Peyer's patch (tissue), 4 donors: ENCODE data around the gene GALNT6. TPM values are rescaled to one million over a fixed set of nuclear protein-coding genes. Genes with fewer than 3 reads are reported as not detected.
A peak's percentile ranks its signal among the peaks of the same experiment; 100 is the strongest.

Source experiments
- DNase-seq, 3 donors: peaks; one replicate each; pipeline ENCODE4 v3.0.0-alpha.2; 2017 to 2019
- H3K27ac ChIP-seq, 4 donors: fragments of 200-600 bp; sonication (generic); one replicate each; pipeline ENCODE4 v1.5.1; 2016 to 2019
- H3K27me3 ChIP-seq, 2 donors: fragments of 200-600 bp; sonication (generic); one replicate each; pipeline ENCODE4 v1.5.1; 2019
- H3K36me3 ChIP-seq, 3 donors: fragments of 200-600 bp; sonication (generic); one replicate each; pipeline ENCODE4 v1.5.1; 2016 to 2019
- H3K4me1 ChIP-seq, 4 donors: fragments of 200-600 bp; sonication (generic); one replicate each; pipeline ENCODE4 v1.5.1; 2016 to 2019
- H3K4me3 ChIP-seq, 4 donors: fragments of 200-600 bp; sonication (generic); 1 replicate in 3 of 4; 2 replicates in 1 of 4; pipeline ENCODE4 v1.5.1; 2016 to 2019; ENCODE audit warnings: mild to moderate bottlenecking in 1 of 4
- H3K9me3 ChIP-seq, 4 donors: fragments of 200-600 bp; sonication (generic); one replicate each; pipeline ENCODE4 v1.5.1; 2016 to 2019; ENCODE audit warnings: mild to moderate bottlenecking in 1 of 4
- POLR2A ChIP-seq, 2 donors: fragments of 450-650 bp; IDR thresholded peaks; one replicate each; pipeline ENCODE4 v1.5.1; 2017; ENCODE audit warnings: antibody characterized with exemption in 2 of 2, mild to moderate bottlenecking in 2 of 2, moderate library complexity in 2 of 2
- total RNA-seq, 4 donors: library from RNA; depleted of rRNA; stranded (reverse); fragments of >200 nt; gene quantifications; one replicate each; pipeline ENCODE4 v1.1.0, GENCODE V29; 2016
- TF ChIP-seq, protein P1 (sequence below), 6 experiments: fragments of 450-650 bp in 4 of 6; fragments of 200-600 bp in 2 of 6; sonication (generic) in 1 of 6; IDR thresholded peaks; one replicate each; pipeline ENCODE4 v1.5.1; 2017 to 2019; ENCODE audit warnings: antibody characterized with exemption in 6 of 6, mild to moderate bottlenecking in 3 of 6, moderate library complexity in 1 of 6

Gene GALNT6
- total RNA-seq, 4 donors from 2014 or later = 31.4 to 82.0 (median 54.9) TPM

DNA sequence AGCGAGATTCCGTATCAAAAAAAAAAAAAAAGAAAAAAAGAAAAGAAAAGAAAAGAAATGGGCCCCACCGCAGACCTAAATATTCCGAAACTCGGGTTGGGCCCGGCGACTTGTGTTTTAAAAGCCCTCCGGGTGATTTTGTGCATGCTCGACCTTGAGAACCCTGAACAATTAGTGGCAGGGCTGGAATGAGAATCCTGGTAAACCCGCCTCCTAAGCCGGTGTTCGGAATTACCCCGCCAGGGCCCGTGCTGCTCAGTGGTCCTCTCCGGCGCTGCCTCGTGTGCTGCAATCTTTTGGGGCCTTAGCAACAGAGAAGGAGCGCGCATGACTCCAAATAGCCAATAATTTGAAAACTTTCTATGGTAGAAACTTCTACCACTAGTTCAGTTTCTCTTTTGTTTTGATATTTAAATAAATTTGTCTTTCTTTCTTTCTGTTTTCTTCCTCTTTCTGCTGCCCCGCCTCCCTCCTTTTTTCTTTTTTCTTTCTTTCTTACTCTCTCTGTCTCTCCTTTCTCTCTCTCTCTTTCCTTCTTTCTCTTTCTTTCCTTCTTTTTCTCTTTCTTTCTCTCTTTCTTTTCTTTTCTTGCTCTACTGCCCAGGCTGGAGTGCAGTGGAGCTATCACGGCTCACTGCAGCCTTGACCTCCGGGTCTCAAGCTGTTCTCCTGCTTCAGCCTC lies 1.5 kb upstream of the GALNT6 start:
- Histone ChIP-seq H3K4me3 (peak overlapping the region; percentile 48 to 84 (median 75)), H3K9me3 (no peaks in the 10 kb centered on the region), H3K27me3 (peaks cover 0 to 7% of the 10 kb centered on the region in 2 donors), H3K4me1 (peaks cover 0 to 50% (median 5%) of the 10 kb centered on the region in 4 donors), H3K36me3 (no peaks in the 10 kb centered on the region), H3K27ac (peak overlapping the region; percentile 23 to 84 (median 62))
- no peak for TF ChIP-seq POLR2A (IDR thresholded peaks at IDR 0.05)
- TF ChIP-seq, protein P1, sequence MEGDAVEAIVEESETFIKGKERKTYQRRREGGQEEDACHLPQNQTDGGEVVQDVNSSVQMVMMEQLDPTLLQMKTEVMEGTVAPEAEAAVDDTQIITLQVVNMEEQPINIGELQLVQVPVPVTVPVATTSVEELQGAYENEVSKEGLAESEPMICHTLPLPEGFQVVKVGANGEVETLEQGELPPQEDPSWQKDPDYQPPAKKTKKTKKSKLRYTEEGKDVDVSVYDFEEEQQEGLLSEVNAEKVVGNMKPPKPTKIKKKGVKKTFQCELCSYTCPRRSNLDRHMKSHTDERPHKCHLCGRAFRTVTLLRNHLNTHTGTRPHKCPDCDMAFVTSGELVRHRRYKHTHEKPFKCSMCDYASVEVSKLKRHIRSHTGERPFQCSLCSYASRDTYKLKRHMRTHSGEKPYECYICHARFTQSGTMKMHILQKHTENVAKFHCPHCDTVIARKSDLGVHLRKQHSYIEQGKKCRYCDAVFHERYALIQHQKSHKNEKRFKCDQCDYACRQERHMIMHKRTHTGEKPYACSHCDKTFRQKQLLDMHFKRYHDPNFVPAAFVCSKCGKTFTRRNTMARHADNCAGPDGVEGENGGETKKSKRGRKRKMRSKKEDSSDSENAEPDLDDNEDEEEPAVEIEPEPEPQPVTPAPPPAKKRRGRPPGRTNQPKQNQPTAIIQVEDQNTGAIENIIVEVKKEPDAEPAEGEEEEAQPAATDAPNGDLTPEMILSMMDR (IDR thresholded peaks at IDR 0.05) = no peak
- DNase-seq = peak in 2 of 3 donors; percentile 38 to 60

DNA sequence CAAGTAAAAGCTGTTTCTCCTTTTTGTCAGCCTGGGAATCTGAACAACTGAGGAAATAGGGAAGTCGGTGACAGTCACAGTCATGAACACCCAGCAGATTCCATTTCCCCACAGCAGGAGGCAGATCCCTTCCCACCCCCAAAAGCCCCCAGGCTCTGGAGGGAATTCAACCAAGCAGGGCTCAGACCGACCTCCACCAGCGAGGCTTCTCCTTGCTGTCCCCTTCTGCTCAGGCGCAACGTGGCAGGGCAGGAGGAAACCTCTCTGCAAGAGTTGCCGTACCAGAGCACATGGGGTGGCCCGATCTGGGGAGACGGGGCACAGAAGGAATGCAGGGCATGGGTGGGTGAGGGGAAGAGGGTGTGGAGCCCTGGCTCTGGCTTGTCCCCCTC lies 319 bp downstream of the GALNT6 start:
- TF ChIP-seq, protein P1 (IDR thresholded peaks at IDR 0.05) = peak in 2 of 6 experiments; percentile 2 to 11
- no peak for TF ChIP-seq POLR2A (IDR thresholded peaks at IDR 0.05)
- H3K4me1 ChIP-seq = peaks cover 0 to 49% (median 5%) of the 10 kb centered on the region in 4 donors
- peak overlapping the region; percentile 48 to 84 (median 75) for H3K4me3 ChIP-seq
- no peaks in the 10 kb centered on the region for H3K36me3 ChIP-seq
- peaks cover 0 to 7% of the 10 kb centered on the region in 2 donors for H3K27me3 ChIP-seq
- H3K27ac ChIP-seq = peak overlapping the region; percentile 52 to 85 (median 72)
- DNase-seq = peak; percentile 43 to 63 (median 62)
- no peaks in the 10 kb centered on the region for H3K9me3 ChIP-seq

DNA sequence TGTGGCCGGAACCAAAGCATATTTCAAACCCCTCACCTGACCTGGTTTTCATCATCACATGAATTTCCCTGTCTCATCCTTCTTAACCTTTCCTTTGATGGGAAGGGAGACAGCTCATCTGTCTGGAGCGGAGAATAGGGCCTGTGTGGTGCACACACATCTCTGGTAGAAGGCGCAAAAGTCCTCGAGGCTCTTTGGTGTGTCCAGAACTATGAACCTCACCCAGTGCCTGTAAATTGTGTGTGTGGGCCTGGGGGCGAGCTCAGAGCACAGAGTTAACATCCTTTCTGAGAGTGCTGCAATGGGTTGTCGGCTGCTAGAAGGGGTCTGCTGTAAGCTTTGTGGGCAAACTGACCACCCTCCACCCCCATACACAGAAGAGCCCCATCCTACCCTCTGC lies 749 bp downstream of the GALNT6 start:
- Histone ChIP-seq H3K9me3 (no peaks in the 10 kb centered on the region), H3K27ac (peak overlapping the region in 2 of 4 donors; percentile 84 to 85), H3K4me3 (peak overlapping the region in 3 of 4 donors; percentile 71 to 84 (median 79)), H3K27me3 (peaks cover 0 to 7% of the 10 kb centered on the region in 2 donors), H3K36me3 (no peaks in the 10 kb centered on the region), H3K4me1 (peaks cover 0 to 47% (median 3%) of the 10 kb centered on the region in 4 donors)
- no peak for TF ChIP-seq POLR2A (IDR thresholded peaks at IDR 0.05)
- TF ChIP-seq, protein P1 (IDR thresholded peaks at IDR 0.05) = no peak
- DNase-seq = peak in 1 of 3 donors; percentile 40

DNA sequence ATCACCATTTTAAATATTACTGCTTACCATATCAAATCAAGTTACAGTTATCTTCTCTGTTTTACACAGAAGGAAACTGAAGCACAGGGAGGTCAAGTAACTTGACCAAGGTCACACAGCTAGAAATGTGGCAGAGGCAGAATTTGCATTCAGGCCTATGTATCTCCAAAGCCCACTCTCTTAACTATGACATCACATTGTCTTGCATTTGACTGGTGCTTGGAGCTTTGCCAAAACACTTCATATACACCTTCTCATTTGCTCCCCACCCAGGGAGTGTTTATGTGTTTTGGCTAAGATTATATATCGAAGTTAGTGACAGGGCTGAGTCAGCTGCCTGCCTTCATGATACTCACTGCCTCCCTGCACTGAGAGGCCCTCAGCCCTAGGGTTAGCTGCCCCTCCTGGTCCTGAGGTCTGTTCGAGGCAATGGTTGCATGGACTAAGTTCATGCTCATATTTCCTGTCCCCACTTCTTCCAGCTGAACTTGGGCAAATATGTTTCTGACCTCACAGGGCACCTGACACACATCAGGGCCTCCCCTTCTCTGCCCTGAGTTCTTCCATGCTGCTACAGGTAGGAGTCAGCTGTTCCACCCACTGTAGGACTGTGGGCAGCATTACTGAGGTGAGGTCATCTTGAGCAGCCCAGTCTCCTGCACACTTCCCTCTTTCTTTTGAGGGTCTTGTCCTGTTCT lies 1.8 kb downstream of the GALNT6 start:
- peak overlapping the region in 1 of 4 donors; percentile 27 for H3K27ac ChIP-seq
- peak in 1 of 3 donors; percentile 46 for DNase-seq

DNA sequence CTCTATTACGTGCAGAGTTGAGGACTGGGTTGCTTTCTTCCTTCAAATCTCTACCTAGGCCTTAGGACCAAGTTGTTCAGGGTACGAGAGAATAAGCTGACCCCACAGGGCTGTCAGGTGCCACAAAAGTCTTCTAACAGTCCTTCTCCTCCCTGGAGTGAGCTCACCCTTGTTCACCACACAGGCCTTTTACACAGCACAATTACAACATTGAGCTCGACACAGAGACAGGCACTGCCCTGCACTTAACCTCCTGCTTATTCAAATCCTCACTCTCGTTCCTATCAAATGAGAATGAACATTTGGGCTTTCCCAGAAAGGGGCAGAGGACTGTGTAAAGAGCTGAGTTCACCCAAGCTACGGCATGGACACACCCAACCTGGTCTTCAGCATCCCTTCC lies 2.4 kb downstream of the GALNT6 start:
- H3K27me3 ChIP-seq = peaks cover 0 to 7% of the 10 kb centered on the region in 2 donors
- TF ChIP-seq, protein P1 (IDR thresholded peaks at IDR 0.05) = no peak
- no peak for TF ChIP-seq POLR2A (IDR thresholded peaks at IDR 0.05)
- no peak overlapping the region for H3K27ac ChIP-seq
- H3K9me3 ChIP-seq = no peaks in the 10 kb centered on the region
- DNase-seq = no peak
- no peak overlapping the region for H3K4me3 ChIP-seq
- no peaks in the 10 kb centered on the region for H3K36me3 ChIP-seq
- H3K4me1 ChIP-seq = peaks cover 0 to 32% (median 2%) of the 10 kb centered on the region in 4 donors

More for the DNA sequence above, 1.8 kb downstream of the GALNT6 start:
- H3K36me3 ChIP-seq = no peaks in the 10 kb centered on the region
- H3K4me1 ChIP-seq = peaks cover 0 to 38% (median 2%) of the 10 kb centered on the region in 4 donors
- no peak overlapping the region for H3K4me3 ChIP-seq
- H3K9me3 ChIP-seq = no peaks in the 10 kb centered on the region
- no peak for TF ChIP-seq POLR2A (IDR thresholded peaks at IDR 0.05)
- TF ChIP-seq, protein P1 (IDR thresholded peaks at IDR 0.05) = no peak
- peaks cover 0 to 7% of the 10 kb centered on the region in 2 donors for H3K27me3 ChIP-seq
